ENCODE data around the gene GDPD3.
"Not testable (repeated sequence)": the region's sequence is repeated elsewhere in the genome, so short reads cannot be mapped to it uniquely, and the experiment has no call there.

Gene GDPD3

GRCh38 chr16:30142672-30143346 is 29.5 kb upstream of the GDPD3 start:
- no peak for DNase-seq (ENCODE audit: low read depth)
- no peaks in the 10 kb centered on the region for H3K4me1 ChIP-seq (ENCODE audit: control insufficient read depth, insufficient read depth, low read length)
- H3K4me3 ChIP-seq (ENCODE audit: low read length): no peak overlapping the region
- no peaks in the 10 kb centered on the region for H3K9me3 ChIP-seq (ENCODE audit: control insufficient read depth, low read length)
- no peaks in the 10 kb centered on the region for H3K36me3 ChIP-seq (ENCODE audit: control insufficient read depth, insufficient read depth, low read length, severe bottlenecking)
- H3K9ac ChIP-seq (ENCODE audit: low read length): no peak overlapping the region
- peaks cover 3% of the 10 kb centered on the region for H3K27me3 ChIP-seq (replicated peaks; ENCODE audit: control insufficient read depth, insufficient read depth, low read length)

GRCh38 chr16:30141750-30142149 is 28.4 kb upstream of the GDPD3 start:
- peaks cover 3% of the 10 kb centered on the region for H3K27me3 ChIP-seq (replicated peaks; ENCODE audit: control insufficient read depth, insufficient read depth, low read length)
- no peaks in the 10 kb centered on the region for H3K36me3 ChIP-seq (ENCODE audit: control insufficient read depth, insufficient read depth, low read length, severe bottlenecking)
- DNase-seq (ENCODE audit: low read depth): no peak
- no peak overlapping the region for H3K4me3 ChIP-seq (ENCODE audit: low read length)
- H3K4me1 ChIP-seq (ENCODE audit: control insufficient read depth, insufficient read depth, low read length): no peaks in the 10 kb centered on the region
- H3K9me3 ChIP-seq (ENCODE audit: control insufficient read depth, low read length): no peaks in the 10 kb centered on the region
- H3K9ac ChIP-seq (ENCODE audit: low read length): no peak overlapping the region

GRCh38 chr16:30139583-30140481 is 26.5 kb upstream of the GDPD3 start:
- no peak for DNase-seq (ENCODE audit: low read depth)
- peaks cover 3% of the 10 kb centered on the region for H3K27me3 ChIP-seq (replicated peaks; ENCODE audit: control insufficient read depth, insufficient read depth, low read length)
- H3K9me3 ChIP-seq (ENCODE audit: control insufficient read depth, low read length): no peaks in the 10 kb centered on the region
- no peak overlapping the region for H3K9ac ChIP-seq (ENCODE audit: low read length)
- no peaks in the 10 kb centered on the region for H3K36me3 ChIP-seq (ENCODE audit: control insufficient read depth, insufficient read depth, low read length, severe bottlenecking)
- H3K4me1 ChIP-seq (ENCODE audit: control insufficient read depth, insufficient read depth, low read length): no peaks in the 10 kb centered on the region
- no peak overlapping the region for H3K4me3 ChIP-seq (ENCODE audit: low read length)

- no peaks in the 10 kb centered on the region for H3K9me3 ChIP-seq (ENCODE audit: control insufficient read depth, low read length)
- H3K9ac ChIP-seq (ENCODE audit: low read length): no peak overlapping the region
- DNase-seq (ENCODE audit: low read depth): no peak
- no peaks in the 10 kb centered on the region for H3K4me1 ChIP-seq (ENCODE audit: control insufficient read depth, insufficient read depth, low read length)
- peaks cover 3% of the 10 kb centered on the region for H3K27me3 ChIP-seq (replicated peaks; ENCODE audit: control insufficient read depth, insufficient read depth, low read length)
- no peaks in the 10 kb centered on the region for H3K36me3 ChIP-seq (ENCODE audit: control insufficient read depth, insufficient read depth, low read length, severe bottlenecking)
- H3K4me3 ChIP-seq (ENCODE audit: low read length): no peak overlapping the region
These were observed 24.6 kb upstream of the GDPD3 start for GRCh38 chr16:30137897-30138296.

- no peak for DNase-seq (ENCODE audit: low read depth)
- no peaks in the 10 kb centered on the region for H3K4me1 ChIP-seq (ENCODE audit: control insufficient read depth, insufficient read depth, low read length)
- no peak overlapping the region for H3K9ac ChIP-seq (ENCODE audit: low read length)
- H3K36me3 ChIP-seq (ENCODE audit: control insufficient read depth, insufficient read depth, low read length, severe bottlenecking): no peaks in the 10 kb centered on the region
- H3K9me3 ChIP-seq (ENCODE audit: control insufficient read depth, low read length): no peaks in the 10 kb centered on the region
- no peak overlapping the region for H3K4me3 ChIP-seq (ENCODE audit: low read length)
- H3K27me3 ChIP-seq (replicated peaks; ENCODE audit: control insufficient read depth, insufficient read depth, low read length): peaks cover 3% of the 10 kb centered on the region
These were observed 23.8 kb upstream of the GDPD3 start for GRCh38 chr16:30136971-30137605.

GRCh38 chr16:30132591-30132990 is 19.3 kb upstream of the GDPD3 start:
- DNase-seq (ENCODE audit: low read depth): no peak

GRCh38 chr16:30131869-30132475 is 18.6 kb upstream of the GDPD3 start:
- peak; percentile 9 for DNase-seq (ENCODE audit: low read depth)

More at GRCh38 chr16:30132591-30132990, 19.3 kb upstream of the GDPD3 start:
- no peaks in the 10 kb centered on the region for H3K27me3 ChIP-seq (replicated peaks; ENCODE audit: control insufficient read depth, insufficient read depth, low read length)
- no peaks in the 10 kb centered on the region for H3K4me1 ChIP-seq (ENCODE audit: control insufficient read depth, insufficient read depth, low read length)
- no peak overlapping the region for H3K4me3 ChIP-seq (ENCODE audit: low read length)
- no peak overlapping the region for H3K9ac ChIP-seq (ENCODE audit: low read length)
- H3K9me3 ChIP-seq (ENCODE audit: control insufficient read depth, low read length): no peaks in the 10 kb centered on the region
- H3K36me3 ChIP-seq (ENCODE audit: control insufficient read depth, insufficient read depth, low read length, severe bottlenecking): no peaks in the 10 kb centered on the region

GRCh38 chr16:30127993-30128392 is 14.7 kb upstream of the GDPD3 start:
- Histone ChIP-seq H3K4me3 (ENCODE audit: low read length) (no peak overlapping the region), H3K27me3 (replicated peaks; ENCODE audit: control insufficient read depth, insufficient read depth, low read length) (no peaks in the 10 kb centered on the region), H3K9me3 (ENCODE audit: control insufficient read depth, low read length) (no peaks in the 10 kb centered on the region), H3K4me1 (ENCODE audit: control insufficient read depth, insufficient read depth, low read length) (peaks cover 15% of the 10 kb centered on the region), H3K36me3 (ENCODE audit: control insufficient read depth, insufficient read depth, low read length, severe bottlenecking) (no peaks in the 10 kb centered on the region), H3K9ac (ENCODE audit: low read length) (no peak overlapping the region)
- no peak for DNase-seq (ENCODE audit: low read depth)

More at GRCh38 chr16:30131869-30132475, 18.6 kb upstream of the GDPD3 start:
- Histone ChIP-seq H3K36me3 (ENCODE audit: control insufficient read depth, insufficient read depth, low read length, severe bottlenecking) (no peaks in the 10 kb centered on the region), H3K9me3 (ENCODE audit: control insufficient read depth, low read length) (no peaks in the 10 kb centered on the region), H3K9ac (ENCODE audit: low read length) (no peak overlapping the region), H3K27me3 (replicated peaks; ENCODE audit: control insufficient read depth, insufficient read depth, low read length) (no peaks in the 10 kb centered on the region), H3K4me3 (ENCODE audit: low read length) (no peak overlapping the region), H3K4me1 (ENCODE audit: control insufficient read depth, insufficient read depth, low read length) (no peaks in the 10 kb centered on the region)

GRCh38 chr16:30125690-30126089 is 12.4 kb upstream of the GDPD3 start:
- not testable (repeated sequence) for DNase-seq (ENCODE audit: low read depth); H3K9me3 ChIP-seq (ENCODE audit: control insufficient read depth, low read length); H3K27me3 ChIP-seq (replicated peaks; ENCODE audit: control insufficient read depth, insufficient read depth, low read length); H3K9ac ChIP-seq (ENCODE audit: low read length); H3K4me3 ChIP-seq (ENCODE audit: low read length); H3K36me3 ChIP-seq (ENCODE audit: control insufficient read depth, insufficient read depth, low read length, severe bottlenecking)
- peaks cover 26% of the 10 kb centered on the region for H3K4me1 ChIP-seq (ENCODE audit: control insufficient read depth, insufficient read depth, low read length)

- no peak for DNase-seq (ENCODE audit: low read depth)
- Histone ChIP-seq H3K9me3 (ENCODE audit: control insufficient read depth, low read length) (no peaks in the 10 kb centered on the region), H3K4me3 (ENCODE audit: low read length) (no peak overlapping the region), H3K9ac (ENCODE audit: low read length) (peak overlapping the region; percentile 27), H3K36me3 (ENCODE audit: control insufficient read depth, insufficient read depth, low read length, severe bottlenecking) (no peaks in the 10 kb centered on the region), H3K27me3 (replicated peaks; ENCODE audit: control insufficient read depth, insufficient read depth, low read length) (no peaks in the 10 kb centered on the region), H3K4me1 (ENCODE audit: control insufficient read depth, insufficient read depth, low read length) (peaks cover 26% of the 10 kb centered on the region)
These were observed 11.6 kb upstream of the GDPD3 start for GRCh38 chr16:30124985-30125379.

All from adipocyte (in vitro differentiated cells).